ENCODE results near the gene ABLIM1. TPM values are rescaled to one million over a fixed set of nuclear protein-coding genes. Genes with fewer than 3 reads are reported as not detected.
A peak's percentile ranks its signal among the peaks of the same experiment; 100 is the strongest.

ABLIM1 gene
- total RNA-seq, 2 experiments from 2014 or later = 62.3 to 64.1 TPM

- Mint-ChIP-seq H3K4me1 (ENCODE audit: low read depth) (peaks cover 11% of the 10 kb centered on the region), H3K9me3 (ENCODE audit: insufficient read depth) (no peaks in the 10 kb centered on the region), H3K36me3 (ENCODE audit: low read depth) (peaks cover 16% of the 10 kb centered on the region), H3K27ac (no peak overlapping the region), H3K4me3 (no peak overlapping the region), H3K27me3 (ENCODE audit: low read depth) (no peaks in the 10 kb centered on the region)
- ChIA-PET CTCF (interaction anchor here (2.6 kb wide), 1 partner anchor 10 kb away, joined by 13 read pairs; no protein-coding TSS in a partner anchor), POLR2A (interaction anchor here (1.0 kb wide), 1 partner anchor 64 kb away, joined by 3 read pairs; no protein-coding TSS in a partner anchor)
- DNase-seq (no peak), ATAC-seq (no peak)
Measured at GRCh38 chr10:114477285-114477684, 180.8 kb downstream of the ABLIM1 start.

- ChIA-PET POLR2A (interaction anchor here (0.6 kb wide), 1 partner anchor 248 kb away, joined by 3 read pairs; no protein-coding TSS in a partner anchor), CTCF (interaction anchor here (6.8 to 7.6 kb wide), 3 partner anchors 12 to 76 kb away, joined by 38 to 128 read pairs (median 84); no protein-coding TSS in a partner anchor)
- ATAC-seq (no peak), DNase-seq (no peak)
- H3K36me3 Mint-ChIP-seq (ENCODE audit: low read depth) = peaks cover 11% of the 10 kb centered on the region
- no peak overlapping the region for H3K4me3 Mint-ChIP-seq
- H3K9me3 Mint-ChIP-seq (ENCODE audit: insufficient read depth) = no peaks in the 10 kb centered on the region
- H3K27ac Mint-ChIP-seq = no peak overlapping the region
- H3K4me1 Mint-ChIP-seq (ENCODE audit: low read depth) = peaks cover 16% of the 10 kb centered on the region
- no peaks in the 10 kb centered on the region for H3K27me3 Mint-ChIP-seq (ENCODE audit: low read depth)
Measured at GRCh38 chr10:114474989-114475388, 183.1 kb downstream of the ABLIM1 start.

GRCh38 chr10:114473776-114474175 lies 184.3 kb downstream of the ABLIM1 start:
- H3K36me3 Mint-ChIP-seq (ENCODE audit: low read depth) = peaks cover 15% of the 10 kb centered on the region
- POLR2A ChIA-PET = no interaction called here

GRCh38 chr10:114472877-114473253 lies 185.2 kb downstream of the ABLIM1 start:
- H3K9me3 Mint-ChIP-seq (ENCODE audit: insufficient read depth) = no peaks in the 10 kb centered on the region
- POLR2A ChIA-PET = no interaction called here
- H3K4me1 Mint-ChIP-seq (ENCODE audit: low read depth) = peaks cover 16% of the 10 kb centered on the region
- DNase-seq (no peak), ATAC-seq (no peak)
- CTCF ChIA-PET = interaction anchor here (2.0 to 7.6 kb wide), 10 partner anchors 14 to 312 kb away, joined by 8 to 128 read pairs (median 28); no protein-coding TSS in a partner anchor
- H3K27me3 Mint-ChIP-seq (ENCODE audit: low read depth) = no peaks in the 10 kb centered on the region
- H3K4me3 Mint-ChIP-seq = no peak overlapping the region
- no peak overlapping the region for H3K27ac Mint-ChIP-seq
- peaks cover 13% of the 10 kb centered on the region for H3K36me3 Mint-ChIP-seq (ENCODE audit: low read depth)

More at GRCh38 chr10:114473776-114474175, 184.3 kb downstream of the ABLIM1 start:
- Mint-ChIP-seq H3K4me3 (no peak overlapping the region), H3K27me3 (ENCODE audit: low read depth) (no peaks in the 10 kb centered on the region), H3K27ac (peak overlapping the region; percentile 62), H3K9me3 (ENCODE audit: insufficient read depth) (no peaks in the 10 kb centered on the region), H3K4me1 (ENCODE audit: low read depth) (peaks cover 16% of the 10 kb centered on the region)
- ATAC-seq (no peak), DNase-seq (no peak)
- CTCF ChIA-PET = interaction anchor here (0.6 to 7.6 kb wide), 5 partner anchors 13 to 230 kb away, joined by 3 to 128 read pairs (median 76); no protein-coding TSS in a partner anchor

- Mint-ChIP-seq H3K27ac (no peak overlapping the region), H3K4me3 (no peak overlapping the region), H3K4me1 (ENCODE audit: low read depth) (peaks cover 16% of the 10 kb centered on the region), H3K27me3 (ENCODE audit: low read depth) (no peaks in the 10 kb centered on the region), H3K36me3 (ENCODE audit: low read depth) (peaks cover 14% of the 10 kb centered on the region), H3K9me3 (ENCODE audit: insufficient read depth) (no peaks in the 10 kb centered on the region)
- ATAC-seq = no peak
- ChIA-PET CTCF (interaction anchor here (0.7 to 7.6 kb wide), 31 partner anchors 10 to 358 kb away, joined by 3 to 128 read pairs (median 7); no protein-coding TSS in a partner anchor), POLR2A (interaction anchor here (1.2 kb wide), 2 partner anchors 71 to 72 kb away, joined by 3 read pairs; no protein-coding TSS in a partner anchor)
- no peak for DNase-seq
Measured at GRCh38 chr10:114471906-114472876, 185.9 kb downstream of the ABLIM1 start.

- ATAC-seq (peak; percentile 95), DNase-seq (peak; percentile 77)
- no peak overlapping the region for H3K27ac Mint-ChIP-seq
- POLR2A ChIA-PET = interaction anchor here (1.2 kb wide), 2 partner anchors 72 to 73 kb away, joined by 3 read pairs; no protein-coding TSS in a partner anchor
- no peak overlapping the region for H3K4me3 Mint-ChIP-seq
- no peaks in the 10 kb centered on the region for H3K27me3 Mint-ChIP-seq (ENCODE audit: low read depth)
- peaks cover 16% of the 10 kb centered on the region for H3K4me1 Mint-ChIP-seq (ENCODE audit: low read depth)
- H3K9me3 Mint-ChIP-seq (ENCODE audit: insufficient read depth) = no peaks in the 10 kb centered on the region
- H3K36me3 Mint-ChIP-seq (ENCODE audit: low read depth) = peaks cover 17% of the 10 kb centered on the region
- CTCF ChIA-PET = interaction anchor here (0.7 to 7.6 kb wide), 32 partner anchors 9 to 357 kb away, joined by 3 to 128 read pairs (median 6); no protein-coding TSS in a partner anchor
Measured at GRCh38 chr10:114470956-114471905, 186.8 kb downstream of the ABLIM1 start.

GRCh38 chr10:114470361-114470760 lies 187.7 kb downstream of the ABLIM1 start:
- Mint-ChIP-seq H3K9me3 (ENCODE audit: insufficient read depth) (no peaks in the 10 kb centered on the region), H3K4me3 (no peak overlapping the region), H3K27me3 (ENCODE audit: low read depth) (no peaks in the 10 kb centered on the region), H3K27ac (no peak overlapping the region), H3K4me1 (ENCODE audit: low read depth) (peaks cover 16% of the 10 kb centered on the region), H3K36me3 (ENCODE audit: low read depth) (peaks cover 17% of the 10 kb centered on the region)
- ChIA-PET CTCF (interaction anchor here (0.9 to 7.6 kb wide), 13 partner anchors 8 to 180 kb away, joined by 3 to 128 read pairs (median 18); no protein-coding TSS in a partner anchor), POLR2A (no interaction called here)
- no peak for ATAC-seq
- DNase-seq = no peak

GRCh38 chr10:114458955-114459354 lies 199.1 kb downstream of the ABLIM1 start:
- H3K4me3 Mint-ChIP-seq = no peak overlapping the region
- ATAC-seq = peak; percentile 61
- no peak overlapping the region for H3K27ac Mint-ChIP-seq
- CTCF ChIA-PET = interaction anchor here (0.8 to 2.9 kb wide), 10 partner anchors 12 to 172 kb away, joined by 3 to 64 read pairs (median 3); no protein-coding TSS in a partner anchor
- H3K4me1 Mint-ChIP-seq (ENCODE audit: low read depth) = peaks cover 10% of the 10 kb centered on the region
- no peaks in the 10 kb centered on the region for H3K27me3 Mint-ChIP-seq (ENCODE audit: low read depth)
- POLR2A ChIA-PET = interaction anchor here (1.2 kb wide), 1 partner anchor 155 kb away, joined by 5 read pairs; no protein-coding TSS in a partner anchor
- peak; percentile 44 for DNase-seq
- no peaks in the 10 kb centered on the region for H3K9me3 Mint-ChIP-seq (ENCODE audit: insufficient read depth)
- H3K36me3 Mint-ChIP-seq (ENCODE audit: low read depth) = peaks cover 46% of the 10 kb centered on the region

- H3K4me3 Mint-ChIP-seq = no peak overlapping the region
- CTCF ChIA-PET = interaction anchor here (0.8 to 2.9 kb wide), 9 partner anchors 12 to 171 kb away, joined by 3 to 64 read pairs (median 3); no protein-coding TSS in a partner anchor
- no peak for DNase-seq
- no peak for ATAC-seq
- no peaks in the 10 kb centered on the region for H3K27me3 Mint-ChIP-seq (ENCODE audit: low read depth)
- no peaks in the 10 kb centered on the region for H3K9me3 Mint-ChIP-seq (ENCODE audit: insufficient read depth)
- peaks cover 44% of the 10 kb centered on the region for H3K36me3 Mint-ChIP-seq (ENCODE audit: low read depth)
- H3K27ac Mint-ChIP-seq = no peak overlapping the region
- peaks cover 10% of the 10 kb centered on the region for H3K4me1 Mint-ChIP-seq (ENCODE audit: low read depth)
- POLR2A ChIA-PET = interaction anchor here (1.2 kb wide), 1 partner anchor 154 kb away, joined by 5 read pairs; no protein-coding TSS in a partner anchor
Measured at GRCh38 chr10:114458216-114458920, 199.7 kb downstream of the ABLIM1 start.

- CTCF ChIA-PET = interaction anchor here (0.6 to 4.1 kb wide), 2 partner anchors 150 to 287 kb away, joined by 3 to 19 read pairs; no protein-coding TSS in a partner anchor
- no peak for DNase-seq
- peaks cover 25% of the 10 kb centered on the region for H3K36me3 Mint-ChIP-seq (ENCODE audit: low read depth)
Measured at GRCh38 chr10:114453576-114453975, 204.5 kb downstream of the ABLIM1 start.

More at GRCh38 chr10:114453576-114453975, 204.5 kb downstream of the ABLIM1 start:
- Mint-ChIP-seq H3K4me3 (no peak overlapping the region), H3K27ac (no peak overlapping the region), H3K4me1 (ENCODE audit: low read depth) (no peaks in the 10 kb centered on the region), H3K27me3 (ENCODE audit: low read depth) (no peaks in the 10 kb centered on the region), H3K9me3 (ENCODE audit: insufficient read depth) (no peaks in the 10 kb centered on the region)
- POLR2A ChIA-PET = no interaction called here
- no peak for ATAC-seq

Measured in activated CD8-positive, alpha-beta T cell treated with anti-CD3 and anti-CD28 coated beads, Interleukin-2, amount 10 ng/mL, durations not matched to agents 7 days and 5 days (primary cell).